Natural killer cell (primary cell): ENCODE data around the gene KNOP1. TPM values are rescaled to one million over a fixed set of nuclear protein-coding genes. Genes with fewer than 3 reads are reported as not detected.

Source experiments
- ATAC-seq, 3 donors: fragments of 150-1000 bp in 2 of 3; fragments of 200-7000 bp in 1 of 3; cut with Tn5 transposase; 1 replicate in 1 of 3; 2 replicates in 2 of 3; pipeline ENCODE4 v1.10.0; 2021; ENCODE audit warnings: mild to moderate bottlenecking in 2 of 3, moderate library complexity in 2 of 3
- DNase-seq, 2 donors: peaks; one replicate each; pipeline versions ENCODE4 v3.0.0 to v3.0.0-alpha.2; 2013 to 2021; ENCODE audit warnings: mixed read lengths in 1 of 2
- H3K27ac ChIP-seq: one replicate; pipeline ENCODE4 v1.5.1; 2013; ENCODE audit warnings: mild to moderate bottlenecking, low read length
- H3K27me3 ChIP-seq: one replicate; pipeline ENCODE4 v1.6.1; 2013; ENCODE audit warnings: low read length; ENCODE audit not compliant: control insufficient read depth, insufficient read depth
- H3K36me3 ChIP-seq: one replicate; pipeline ENCODE4 v1.6.1; 2013; ENCODE audit warnings: low read length; ENCODE audit not compliant: control insufficient read depth, insufficient read depth
- H3K4me1 ChIP-seq: one replicate; pipeline ENCODE4 v1.6.1; 2013; ENCODE audit warnings: low read length; ENCODE audit not compliant: control insufficient read depth, insufficient read depth
- H3K4me3 ChIP-seq: one replicate; pipeline ENCODE4 v1.5.1; 2013; ENCODE audit warnings: low read length
- H3K9me3 ChIP-seq: one replicate; pipeline ENCODE4 v1.6.1; 2013; ENCODE audit warnings: low read length; ENCODE audit not compliant: control insufficient read depth, insufficient read depth
- H3K27ac Mint-ChIP-seq, 2 donors: one replicate each; pipeline ENCODE4 v1.8.0; 2022; ENCODE audit warnings: mild to moderate bottlenecking in 2 of 2, mixed read lengths in 2 of 2, moderate library complexity in 1 of 2
- H3K27me3 Mint-ChIP-seq, 2 donors: one replicate each; pipeline ENCODE4 v1.8.0; 2022; ENCODE audit warnings: low read depth in 2 of 2, mixed read lengths in 2 of 2
- H3K36me3 Mint-ChIP-seq: one replicate; pipeline ENCODE4 v1.8.0; 2022; ENCODE audit warnings: mixed read lengths
- H3K4me1 Mint-ChIP-seq, 2 donors: one replicate each; pipeline ENCODE4 v1.8.0; 2022; ENCODE audit warnings: mixed read lengths in 2 of 2
- H3K4me3 Mint-ChIP-seq: one replicate; pipeline ENCODE4 v1.8.0; 2022; ENCODE audit warnings: mild to moderate bottlenecking, moderate library complexity, mixed read lengths
- H3K9me3 Mint-ChIP-seq, 2 donors: one replicate each; pipeline ENCODE4 v1.8.0; 2022; ENCODE audit warnings: mixed read lengths in 2 of 2
- WGBS: methylation state at CpG from one replicate; pipeline ENCODE4 v1.1.7; 2013; ENCODE audit warnings: missing lambda C conversion rate; ENCODE audit not compliant: insufficient coverage; 5-methylcytosine and 5-hydroxymethylcytosine counted together
- intact Hi-C: fragments of 100-400 bp; cut with micrococcal nuclease; formaldehyde crosslinking; loops from one replicate; pipeline ENCODE4 v1.14.2; 2022
- total RNA-seq, 4 donors: library from RNA; stranded (reverse); fragments of 120-200 nt in 1 of 4; gene quantifications; one replicate each; pipeline versions ENCODE4 v1.2.3 to v1.2.4, GENCODE V29; 2013 to 2022
- TF ChIP-seq, protein P1 (sequence below): fragments of 200-600 bp; IDR thresholded peaks from one replicate; pipeline ENCODE4 v1.8.0; 2022; ENCODE audit warnings: antibody characterized with exemption

The KNOP1 gene
- total RNA-seq, 3 donors from 2014 or later (not counting 1 experiment from before 2014, with no cell fraction given), result 5.6 to 8.0 (median 6.9) TPM

DNA sequence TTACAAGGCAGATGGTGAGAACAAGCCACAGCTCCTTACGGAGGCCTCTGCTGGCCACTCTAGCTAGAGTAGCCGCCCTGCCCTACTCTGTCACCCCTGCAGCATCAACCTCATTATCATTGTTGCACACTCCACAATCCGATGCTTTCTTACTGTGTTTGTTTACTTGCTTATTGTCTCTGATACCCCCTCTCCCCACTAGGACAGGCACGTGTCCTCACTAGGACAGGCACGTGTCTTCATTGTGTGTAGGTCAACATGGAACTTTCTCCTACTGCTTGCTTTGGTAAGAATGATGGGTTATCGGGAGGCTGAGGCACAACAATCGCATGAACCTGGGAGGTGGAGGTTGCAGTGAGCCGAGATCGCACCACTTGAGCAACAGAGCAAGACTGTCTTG is 63.9 kb downstream of the KNOP1 start:
- 97% methylated on average over 9 of the region's 9 CpGs for WGBS
- Histone ChIP-seq H3K27me3 (no peaks in the 10 kb centered on the region), H3K27ac (no peak overlapping the region), H3K36me3 (peaks cover 28% of the 10 kb centered on the region), H3K4me1 (no peaks in the 10 kb centered on the region), H3K4me3 (no peak overlapping the region), H3K9me3 (no peaks in the 10 kb centered on the region)
- no peaks in the 10 kb centered on the region for H3K27me3 Mint-ChIP-seq
- TF ChIP-seq, protein P1, sequence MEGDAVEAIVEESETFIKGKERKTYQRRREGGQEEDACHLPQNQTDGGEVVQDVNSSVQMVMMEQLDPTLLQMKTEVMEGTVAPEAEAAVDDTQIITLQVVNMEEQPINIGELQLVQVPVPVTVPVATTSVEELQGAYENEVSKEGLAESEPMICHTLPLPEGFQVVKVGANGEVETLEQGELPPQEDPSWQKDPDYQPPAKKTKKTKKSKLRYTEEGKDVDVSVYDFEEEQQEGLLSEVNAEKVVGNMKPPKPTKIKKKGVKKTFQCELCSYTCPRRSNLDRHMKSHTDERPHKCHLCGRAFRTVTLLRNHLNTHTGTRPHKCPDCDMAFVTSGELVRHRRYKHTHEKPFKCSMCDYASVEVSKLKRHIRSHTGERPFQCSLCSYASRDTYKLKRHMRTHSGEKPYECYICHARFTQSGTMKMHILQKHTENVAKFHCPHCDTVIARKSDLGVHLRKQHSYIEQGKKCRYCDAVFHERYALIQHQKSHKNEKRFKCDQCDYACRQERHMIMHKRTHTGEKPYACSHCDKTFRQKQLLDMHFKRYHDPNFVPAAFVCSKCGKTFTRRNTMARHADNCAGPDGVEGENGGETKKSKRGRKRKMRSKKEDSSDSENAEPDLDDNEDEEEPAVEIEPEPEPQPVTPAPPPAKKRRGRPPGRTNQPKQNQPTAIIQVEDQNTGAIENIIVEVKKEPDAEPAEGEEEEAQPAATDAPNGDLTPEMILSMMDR, result no peak
- DNase-seq (no peak), ATAC-seq (no peak)
- peak overlapping the region in 1 of 2 donors; percentile 5 for H3K27ac Mint-ChIP-seq
- peaks cover 26% of the 10 kb centered on the region for H3K36me3 Mint-ChIP-seq
- no peak overlapping the region for H3K4me3 Mint-ChIP-seq
- intact Hi-C loops, result loop anchor here (10.0 kb wide), 1 partner anchor 59 kb away; no protein-coding TSS in a partner anchor
- no peaks in the 10 kb centered on the region for H3K4me1 Mint-ChIP-seq
- no peaks in the 10 kb centered on the region for H3K9me3 Mint-ChIP-seq

Other genes with a start within 250 kb of the KNOP1 start
- 10 to 100 TPM; 35.5 to 40.4 (median 35.9) TPM for gene GDE1, start 196.1 kb downstream of the KNOP1 start, total RNA-seq
- 10 to 100 TPM; 14.1 to 18.0 (median 17.5) TPM for gene CCP110, start 194.3 kb downstream of the KNOP1 start, total RNA-seq
- 10 to 100 TPM; 37.4 to 53.5 (median 44.4) TPM for gene VPS35L, start 162.5 kb downstream of the KNOP1 start, total RNA-seq
- gene IQCK, start within 50 bp of the KNOP1 start, total RNA-seq, result 1 to 10 TPM in 1 of 3 donors, under 1 TPM in 2; 0.38 to 1.8 (median 0.68) TPM
- gene GPRC5B, start 166.6 kb upstream of the KNOP1 start, total RNA-seq, result not detected